HepG2 (cell line): ENCODE data around the gene TSKU. TPM values are rescaled to one million over a fixed set of nuclear protein-coding genes. Genes with fewer than 3 reads are reported as not detected.

Experiments
- ATAC-seq: fragments of 200-7000 bp; cut with Tn5 transposase; 3 replicates; pipeline ENCODE4 v1.9.1; 2020; ENCODE audit warnings: mild to moderate bottlenecking, moderate library complexity
- BruUV-seq: library from RNA; stranded (reverse); fragments of 400-500 nt; replicated peaks from 2 replicates; lab custom pipeline; 2021; lab: Mats Ljungman, UMichigan
- CTCF ChIA-PET: fragments of 300-600 bp; formaldehyde crosslinking; extraction: SDS; loops from one replicate; lab custom pipeline; 2021; ENCODE audit warnings: low total read pairs, inconsistent platforms, low intra/inter-chr PET ratio; lab: Yijun Ruan, JAX
- POLR2A ChIA-PET: fragments of 350-600 bp; sonication (Branson Sonifier 250); formaldehyde crosslinking; loops from one replicate; lab custom pipeline; 2020; ENCODE audit warnings: antibody characterized with exemption, inconsistent platforms; lab: Yijun Ruan, JAX
- DNase-seq: peaks from one replicate; pipeline ENCODE4 v3.0.0-alpha.2; 2015; ENCODE audit warnings: low spot score
- FAIRE-seq: peaks from 3 replicates; lab custom pipeline; 2011; peaks lifted over from hg19 to GRCh38; lab: Jason Lieb, UNC
- H2AFZ ChIP-seq: one replicate; pipeline ENCODE4 v1.6.1; 2011; ENCODE audit warnings: low read length, inconsistent platforms
- H3K27ac ChIP-seq: fragments of 300-600 bp; 3 replicates; pipeline ENCODE4 v1.8.0; 2011; ENCODE audit warnings: mixed run types, mild to moderate bottlenecking, mixed read lengths, low read length, inconsistent platforms; ENCODE audit not compliant: insufficient read depth; ENCODE audit errors: extremely low read length
- H3K27me3 ChIP-seq, 2 experiments: fragments of 200-600 bp in 1 of 2; 2 replicates in 1 of 2; 3 replicates in 1 of 2; pipeline versions ENCODE4 v1.6.0 to v1.8.0; 2011; ENCODE audit warnings: low read length in 2 of 2, mild to moderate bottlenecking in 2 of 2, moderate library complexity in 2 of 2, inconsistent platforms in 1 of 2; ENCODE audit not compliant: insufficient read depth in 2 of 2, control insufficient read depth in 1 of 2
- H3K36me3 ChIP-seq, 2 experiments: fragments of 200-600 bp in 1 of 2; replicated peaks in 1 of 2; 2 replicates in 1 of 2; 3 replicates in 1 of 2; pipeline versions ENCODE4 v1.5.1 to v1.8.0; 2011; ENCODE audit warnings: low read length in 2 of 2, inconsistent platforms in 1 of 2; ENCODE audit not compliant: insufficient read depth in 2 of 2, control insufficient read depth in 1 of 2
- H3K4me1 ChIP-seq: 2 replicates; pipeline ENCODE4 v1.5.1; 2012; ENCODE audit warnings: low read length, inconsistent platforms; ENCODE audit not compliant: insufficient read depth
- H3K4me2 ChIP-seq: 2 replicates; pipeline ENCODE4 v1.6.0; 2011; ENCODE audit warnings: low read depth, low read length, inconsistent platforms
- H3K4me3 ChIP-seq, 3 experiments: fragments of 200-600 bp in 1 of 3; sonication (generic), shearing (Covaris generic) in 1 of 3; replicated peaks in 1 of 3; 2 replicates each; pipeline ENCODE4 v1.5.1; 2011 to 2016; ENCODE audit warnings: low read length in 3 of 3, inconsistent platforms in 2 of 3, low read depth in 2 of 3, mild to moderate bottlenecking in 2 of 3, control low read depth in 1 of 3, mixed read lengths in 1 of 3; ENCODE audit not compliant: insufficient read depth in 1 of 3
- H3K79me2 ChIP-seq: one replicate; pipeline ENCODE4 v1.6.1; 2011; ENCODE audit warnings: low read length, inconsistent platforms; ENCODE audit not compliant: insufficient read depth
- H3K9ac ChIP-seq: 2 replicates; pipeline ENCODE4 v1.6.0; 2011; ENCODE audit warnings: mild to moderate bottlenecking, low read depth, low read length, inconsistent platforms; ENCODE audit not compliant: insufficient read depth
- H3K9me3 ChIP-seq: 2 replicates; pipeline ENCODE4 v1.5.1; 2012; ENCODE audit warnings: mild to moderate bottlenecking, low read length
- H4K20me1 ChIP-seq: 2 replicates; pipeline ENCODE4 v1.6.0; 2011; ENCODE audit warnings: inconsistent platforms, mild to moderate bottlenecking, low read length, moderate library complexity; ENCODE audit not compliant: insufficient read depth
- ATRX ChIP-seq: sonication (generic); formaldehyde crosslinking; IDR thresholded peaks from 2 replicates; pipeline ENCODE4 v1.4.0; 2020; ENCODE audit warnings: missing genetic modification reagents, borderline replicate concordance
- DBP ChIP-seq: sonication (generic); formaldehyde crosslinking; IDR thresholded peaks from 2 replicates; pipeline ENCODE4 v1.4.0; 2020; ENCODE audit warnings: missing genetic modification reagents; ENCODE audit errors: not compliant biosample characterization
- HMG20A ChIP-seq: IDR thresholded peaks from 2 replicates; pipeline ENCODE4 v1.6.1; 2016; ENCODE audit warnings: borderline replicate concordance
- JUND ChIP-seq: sonication (generic); formaldehyde crosslinking; IDR thresholded peaks from 2 replicates; pipeline ENCODE4 v1.8.0; 2022; ENCODE audit warnings: mild to moderate bottlenecking, missing genetic modification reagents
- MED1 ChIP-seq: sonication (generic); formaldehyde crosslinking; IDR thresholded peaks from 2 replicates; pipeline ENCODE4 v1.4.0; 2020; ENCODE audit warnings: missing genetic modification reagents
- NFYB ChIP-seq: sonication (generic); formaldehyde crosslinking; IDR thresholded peaks from 2 replicates; pipeline ENCODE4 v1.4.0; 2020; ENCODE audit warnings: missing genetic modification reagents
- ONECUT2 ChIP-seq: sonication (generic); formaldehyde crosslinking; IDR thresholded peaks from 2 replicates; pipeline ENCODE4 v1.4.0; 2020; ENCODE audit warnings: missing genetic modification reagents
- TCF7 ChIP-seq: sonication (generic); IDR thresholded peaks from 2 replicates; pipeline ENCODE4 v1.6.1; 2016; ENCODE audit warnings: antibody characterized with exemption, low read depth
- WIZ ChIP-seq: sonication (generic); formaldehyde crosslinking; IDR thresholded peaks from 2 replicates; pipeline ENCODE4 v1.5.1; 2020; ENCODE audit warnings: mild to moderate bottlenecking, missing genetic modification reagents
- YEATS4 ChIP-seq: sonication (generic); formaldehyde crosslinking; IDR thresholded peaks from 2 replicates; pipeline ENCODE4 v1.4.0; 2020; ENCODE audit warnings: missing genetic modification reagents, borderline replicate concordance
- ZBTB44 ChIP-seq: sonication (generic); formaldehyde crosslinking; IDR thresholded peaks from 2 replicates; pipeline ENCODE4 v1.4.0; 2020; ENCODE audit warnings: missing genetic modification reagents
- ZBTB7B ChIP-seq: sonication (generic); formaldehyde crosslinking; IDR thresholded peaks from 2 replicates; pipeline ENCODE4 v1.4.0; 2020; ENCODE audit warnings: missing genetic modification reagents
- ZNF225 ChIP-seq: sonication (generic); formaldehyde crosslinking; IDR thresholded peaks from 2 replicates; pipeline ENCODE4 v1.4.0; 2020; ENCODE audit warnings: mild to moderate bottlenecking, missing genetic modification reagents
- ZNF543 ChIP-seq: sonication (generic); formaldehyde crosslinking; IDR thresholded peaks from 2 replicates; pipeline ENCODE4 v1.4.0; 2020; ENCODE audit warnings: mild to moderate bottlenecking, missing genetic modification reagents
- ZNF557 ChIP-seq: sonication (generic); formaldehyde crosslinking; IDR thresholded peaks from 2 replicates; pipeline ENCODE4 v1.4.0; 2020; ENCODE audit warnings: missing genetic modification reagents
- ZNF564 ChIP-seq: sonication (generic); formaldehyde crosslinking; IDR thresholded peaks from 2 replicates; pipeline ENCODE4 v1.8.1; 2023; ENCODE audit warnings: mild to moderate bottlenecking, missing genetic modification reagents
- ZNF605 ChIP-seq: sonication (generic); formaldehyde crosslinking; IDR thresholded peaks from 2 replicates; pipeline ENCODE4 v1.8.0; 2022; ENCODE audit warnings: mild to moderate bottlenecking, missing genetic modification reagents
- ZNF775 ChIP-seq: sonication (generic); formaldehyde crosslinking; IDR thresholded peaks from 2 replicates; pipeline ENCODE4 v1.4.0; 2020; ENCODE audit warnings: missing genetic modification reagents, mild to moderate bottlenecking, moderate library complexity, borderline replicate concordance
- WGBS: methylation state at CpG from one replicate; pipeline ENCODE4 v1.1.6; 2017; ENCODE audit warnings: low lambda C conversion rate; 5-methylcytosine and 5-hydroxymethylcytosine counted together
- in situ Hi-C: cut with HindIII; loops from 2 replicates; pipeline ENCODE4 v1.10.0; 2017; ENCODE audit warnings: low pct_unique_long_range_greater_than_20kb; ENCODE audit not compliant: extremely low pct_ligation_motif_present
- intact Hi-C: fragments of 100-400 bp; cut with micrococcal nuclease; formaldehyde crosslinking; loops from one replicate; pipeline ENCODE4 v1.10.0; 2022; ENCODE audit not compliant: unreplicated experiment
- polyA plus RNA-seq, 8 experiments: library from polyadenylated mRNA; depleted of rRNA in 3 of 8; stranded (reverse) in 7 of 8; unstranded in 1 of 8; fragments of >200 nt; fragmentation: Illumina TruSeq in 4 of 8; extraction: Trizol in 4 of 8; gene quantifications; 2 replicates each; pipeline versions ENCODE4 v1.2.1 to v1.2.3, GENCODE V29; 2011 to 2016; ENCODE audit warnings: low read depth in 4 of 8, missing spikeins in 1 of 8, mixed read lengths in 1 of 8; ENCODE audit not compliant: insufficient read depth in 1 of 8
- total RNA-seq, 5 experiments: library from RNA; depleted of rRNA; stranded (reverse); fragments of >200 nt; fragmentation: Illumina TruSeq; extraction: Trizol; gene quantifications; 2 replicates each; pipeline ENCODE4 v1.2.3, GENCODE V29; 2016; ENCODE audit warnings: low read depth in 1 of 5
- TF ChIP-seq, protein P1 (sequence below): fragments of 450-650 bp; IDR thresholded peaks from 2 replicates; pipeline ENCODE4 v1.6.1; 2017
- TF ChIP-seq, protein P2 (sequence below): sonication (generic); formaldehyde crosslinking; IDR thresholded peaks from 2 replicates; pipeline ENCODE4 v1.4.0; 2020; ENCODE audit warnings: mild to moderate bottlenecking, missing genetic modification reagents

TSKU gene
- total and polyA plus RNA-seq, 2 of the 13 experiments (the other 11 are each of a cell fraction or from before 2014, with no cell fraction given) = 20.3 to 21.4 TPM

DNA sequence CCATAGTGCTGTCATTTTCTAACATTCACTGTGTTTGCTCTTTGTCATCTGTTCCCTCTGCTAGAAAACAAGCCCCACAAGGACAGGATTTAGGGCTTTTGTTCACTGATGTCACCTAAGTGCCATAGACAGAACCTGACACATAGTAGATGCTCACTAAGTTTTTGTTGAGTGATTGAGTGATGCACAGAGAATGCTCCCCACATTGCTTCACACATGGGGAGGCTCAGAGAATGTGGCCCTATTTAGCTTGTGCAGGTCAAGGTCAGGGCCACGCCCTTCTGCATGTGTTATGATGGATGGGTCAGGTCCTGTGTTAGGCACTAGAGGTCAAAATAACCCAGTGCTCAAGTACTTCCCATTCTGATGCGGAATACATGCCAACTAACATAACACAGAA lies 33.1 kb upstream of the TSKU start:
- no peaks in the 10 kb centered on the region for H4K20me1 ChIP-seq
- no TSS peak for BruUV-seq

More for the DNA sequence above, 33.1 kb upstream of the TSKU start:
- Histone ChIP-seq H3K79me2 (no peaks in the 10 kb centered on the region), H2AFZ (no peak overlapping the region), H3K9me3 (no peaks in the 10 kb centered on the region), H3K4me3 (no peak overlapping the region), H3K27ac (no peak overlapping the region), H3K27me3 (peaks cover 1 to 3% of the 10 kb centered on the region in 2 experiments; a peak in 3 of 5 replicates), H3K36me3 (no peaks in the 10 kb centered on the region), H3K4me1 (peaks cover 36% of the 10 kb centered on the region), H3K4me2 (no peak overlapping the region), H3K9ac (no peak overlapping the region)
- FAIRE-seq = no peak
- POLR2A ChIA-PET = no interaction called here
- in situ Hi-C loops (no loop called here), intact Hi-C loops (no loop called here)
- CTCF ChIA-PET = no interaction called here
- no peak for DNase-seq
- TF ChIP-seq ZNF543 (no peak), ZBTB7B (CRISPR knock-in tag) (no peak), NFYB (CRISPR knock-in tag) (no peak), TCF7 (no peak), MED1 (CRISPR knock-in tag) (no peak), ATRX (CRISPR knock-in tag) (no peak), ONECUT2 (CRISPR knock-in tag) (no peak), ZNF775 (CRISPR knock-in tag) (no peak), ZNF557 (CRISPR knock-in tag) (no peak), HMG20A (no peak), WIZ (CRISPR knock-in tag) (no peak), ZBTB44 (CRISPR knock-in tag) (no peak), JUND (no peak), YEATS4 (CRISPR knock-in tag) (no peak), ZNF225 (no peak), ZNF605 (CRISPR knock-in tag) (no peak), DBP (no peak), ZNF564 (CRISPR knock-in tag) (no peak)
- TF ChIP-seq, protein P1, sequence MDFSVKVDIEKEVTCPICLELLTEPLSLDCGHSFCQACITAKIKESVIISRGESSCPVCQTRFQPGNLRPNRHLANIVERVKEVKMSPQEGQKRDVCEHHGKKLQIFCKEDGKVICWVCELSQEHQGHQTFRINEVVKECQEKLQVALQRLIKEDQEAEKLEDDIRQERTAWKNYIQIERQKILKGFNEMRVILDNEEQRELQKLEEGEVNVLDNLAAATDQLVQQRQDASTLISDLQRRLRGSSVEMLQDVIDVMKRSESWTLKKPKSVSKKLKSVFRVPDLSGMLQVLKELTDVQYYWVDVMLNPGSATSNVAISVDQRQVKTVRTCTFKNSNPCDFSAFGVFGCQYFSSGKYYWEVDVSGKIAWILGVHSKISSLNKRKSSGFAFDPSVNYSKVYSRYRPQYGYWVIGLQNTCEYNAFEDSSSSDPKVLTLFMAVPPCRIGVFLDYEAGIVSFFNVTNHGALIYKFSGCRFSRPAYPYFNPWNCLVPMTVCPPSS = no peak
- TF ChIP-seq, protein P2, sequence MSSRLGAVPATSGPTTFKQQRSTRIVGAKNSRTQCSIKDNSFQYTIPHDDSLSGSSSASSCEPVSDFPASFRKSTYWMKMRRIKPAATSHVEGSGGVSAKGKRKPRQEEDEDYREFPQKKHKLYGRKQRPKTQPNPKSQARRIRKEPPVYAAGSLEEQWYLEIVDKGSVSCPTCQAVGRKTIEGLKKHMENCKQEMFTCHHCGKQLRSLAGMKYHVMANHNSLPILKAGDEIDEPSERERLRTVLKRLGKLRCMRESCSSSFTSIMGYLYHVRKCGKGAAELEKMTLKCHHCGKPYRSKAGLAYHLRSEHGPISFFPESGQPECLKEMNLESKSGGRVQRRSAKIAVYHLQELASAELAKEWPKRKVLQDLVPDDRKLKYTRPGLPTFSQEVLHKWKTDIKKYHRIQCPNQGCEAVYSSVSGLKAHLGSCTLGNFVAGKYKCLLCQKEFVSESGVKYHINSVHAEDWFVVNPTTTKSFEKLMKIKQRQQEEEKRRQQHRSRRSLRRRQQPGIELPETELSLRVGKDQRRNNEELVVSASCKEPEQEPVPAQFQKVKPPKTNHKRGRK (CRISPR knock-in tag) = no peak
- 55% methylated on average over 2 of the region's 2 CpGs for WGBS
- no peak for ATAC-seq
